GM13977 (cell line): ENCODE measurements around the gene CLHC1.
"Not testable (repeated sequence)": the region's sequence is repeated elsewhere in the genome, so short reads cannot be mapped to it uniquely, and the experiment has no call there.

Experiments
- DNase-seq: peaks from one replicate; pipeline ENCODE4 v3.0.0; 2012; ENCODE audit warnings: low spot score
- in situ Hi-C: fragments of 300-500 bp; cut with MboI; formaldehyde crosslinking; loops from one replicate; pipeline ENCODE4 v1.12.0; 2022; ENCODE audit warnings: low sequenced_read_pairs, low pct_unique_long_range_greater_than_20kb, mixed read lengths, inconsistent platforms; ENCODE audit not compliant: unreplicated experiment
- TF ChIP-seq, protein P1 (sequence below): IDR thresholded peaks from 2 replicates; pipeline ENCODE4 v1.5.1; 2012; ENCODE audit warnings: mild to moderate bottlenecking, control low read depth; ENCODE audit not compliant: insufficient read depth; ENCODE audit errors: extremely low read depth, missing control alignments

CLHC1 gene

DNA sequence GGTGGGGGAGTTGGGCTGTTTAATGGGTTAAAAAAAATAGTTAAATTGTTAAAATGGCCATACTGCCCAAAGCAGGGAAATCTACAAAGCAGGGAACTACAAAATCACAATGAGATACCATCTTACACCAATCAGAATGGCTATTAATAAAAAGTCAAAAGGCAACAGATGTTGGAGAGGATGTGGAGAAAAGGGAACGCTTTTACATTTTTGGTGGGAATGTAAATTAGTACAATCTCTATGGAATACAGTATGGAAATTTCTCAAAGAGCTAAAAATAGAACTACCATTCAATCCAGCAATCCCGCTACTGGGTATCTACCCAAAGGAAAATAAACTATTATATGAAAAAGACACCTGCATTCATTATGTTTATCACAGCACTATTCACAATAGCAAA is 27.1 kb downstream of the CLHC1 start:
- TF ChIP-seq, protein P1, sequence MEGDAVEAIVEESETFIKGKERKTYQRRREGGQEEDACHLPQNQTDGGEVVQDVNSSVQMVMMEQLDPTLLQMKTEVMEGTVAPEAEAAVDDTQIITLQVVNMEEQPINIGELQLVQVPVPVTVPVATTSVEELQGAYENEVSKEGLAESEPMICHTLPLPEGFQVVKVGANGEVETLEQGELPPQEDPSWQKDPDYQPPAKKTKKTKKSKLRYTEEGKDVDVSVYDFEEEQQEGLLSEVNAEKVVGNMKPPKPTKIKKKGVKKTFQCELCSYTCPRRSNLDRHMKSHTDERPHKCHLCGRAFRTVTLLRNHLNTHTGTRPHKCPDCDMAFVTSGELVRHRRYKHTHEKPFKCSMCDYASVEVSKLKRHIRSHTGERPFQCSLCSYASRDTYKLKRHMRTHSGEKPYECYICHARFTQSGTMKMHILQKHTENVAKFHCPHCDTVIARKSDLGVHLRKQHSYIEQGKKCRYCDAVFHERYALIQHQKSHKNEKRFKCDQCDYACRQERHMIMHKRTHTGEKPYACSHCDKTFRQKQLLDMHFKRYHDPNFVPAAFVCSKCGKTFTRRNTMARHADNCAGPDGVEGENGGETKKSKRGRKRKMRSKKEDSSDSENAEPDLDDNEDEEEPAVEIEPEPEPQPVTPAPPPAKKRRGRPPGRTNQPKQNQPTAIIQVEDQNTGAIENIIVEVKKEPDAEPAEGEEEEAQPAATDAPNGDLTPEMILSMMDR = no peak
- in situ Hi-C loops = no loop called here

DNA sequence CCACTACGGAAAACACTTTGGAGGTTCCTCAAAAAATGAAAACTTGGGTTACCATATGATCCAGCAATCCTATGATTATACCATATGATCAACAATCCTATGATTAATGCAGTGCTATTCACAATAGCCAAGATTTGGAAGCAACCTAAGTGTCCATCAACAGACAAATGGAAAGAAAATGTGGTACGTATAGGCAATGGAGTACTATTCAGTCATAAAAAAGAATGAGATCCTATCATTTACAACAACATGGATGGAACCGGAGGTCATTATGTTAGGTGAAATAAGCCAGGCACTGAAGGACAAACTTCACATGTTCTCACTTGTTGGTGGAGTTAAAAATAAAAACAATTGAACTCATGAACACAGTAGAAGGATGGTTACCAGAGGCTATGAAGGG is 27.6 kb downstream of the CLHC1 start:
- in situ Hi-C loops = no loop called here
- DNase-seq = no peak
- TF ChIP-seq, protein P1 = no peak

More for the DNA sequence above, 27.1 kb downstream of the CLHC1 start:
- no peak for DNase-seq

DNA sequence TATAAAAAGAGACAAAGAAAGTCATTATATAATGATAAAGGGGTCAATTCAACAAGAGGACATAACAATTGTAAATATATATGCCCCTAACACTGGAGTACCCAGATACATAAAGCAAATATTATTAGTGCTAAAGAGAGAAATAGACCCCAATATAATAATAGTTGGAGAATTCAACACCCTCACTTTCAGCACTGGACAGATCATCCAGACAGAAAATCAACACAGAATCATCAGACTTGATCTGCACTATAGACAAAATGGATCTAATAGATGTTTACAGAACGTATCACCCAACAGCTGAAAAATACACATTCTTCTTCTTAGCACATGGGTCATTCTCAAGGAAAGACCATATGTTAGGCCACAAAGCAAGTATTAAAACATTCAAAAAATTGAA is 31.7 kb downstream of the CLHC1 start:
- no peak for DNase-seq
- in situ Hi-C loops = no loop called here
- TF ChIP-seq, protein P1 = no peak

DNA sequence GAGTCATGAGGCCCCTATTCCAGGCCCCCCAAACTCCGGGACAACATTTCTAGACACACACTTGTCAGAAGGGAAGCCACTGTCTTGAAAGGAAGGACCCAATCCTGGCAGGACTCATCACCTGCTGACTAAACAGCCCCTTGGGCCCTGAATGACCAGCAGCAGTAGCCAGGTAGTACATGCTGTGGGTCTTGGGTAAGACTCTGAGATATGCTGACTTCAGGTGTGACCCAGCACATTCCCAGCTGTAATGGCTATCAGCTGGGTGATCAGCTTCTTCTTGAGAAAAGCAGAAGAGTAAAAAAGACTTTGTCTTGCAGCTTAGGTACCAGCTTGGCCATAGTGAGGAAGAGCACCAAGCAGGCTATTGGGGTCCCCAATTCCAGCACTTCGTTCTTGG is 35.6 kb downstream of the CLHC1 start:
- in situ Hi-C loops = no loop called here
- TF ChIP-seq, protein P1 = no peak
- DNase-seq = no peak

DNA sequence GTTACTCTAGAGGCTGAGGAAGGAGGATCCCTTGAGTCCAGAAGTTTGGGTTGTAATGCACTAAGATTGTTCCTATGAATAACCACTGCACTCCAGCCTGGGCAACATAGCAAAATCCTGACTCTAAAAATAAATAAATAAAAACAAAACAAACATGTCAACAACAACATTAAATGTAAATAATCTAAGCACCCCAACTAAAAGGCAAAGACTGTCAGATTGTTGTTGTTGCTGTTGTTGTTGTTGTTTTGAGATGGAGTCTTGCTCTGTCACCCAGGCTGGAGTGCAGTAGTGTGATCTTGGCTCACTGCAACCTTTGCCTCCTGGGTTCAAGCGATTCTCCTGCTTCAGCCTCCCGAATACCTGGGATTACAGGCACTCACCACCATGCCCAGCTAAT is 40.2 kb downstream of the CLHC1 start:
- DNase-seq, in situ Hi-C loops: not testable (repeated sequence)

DNA sequence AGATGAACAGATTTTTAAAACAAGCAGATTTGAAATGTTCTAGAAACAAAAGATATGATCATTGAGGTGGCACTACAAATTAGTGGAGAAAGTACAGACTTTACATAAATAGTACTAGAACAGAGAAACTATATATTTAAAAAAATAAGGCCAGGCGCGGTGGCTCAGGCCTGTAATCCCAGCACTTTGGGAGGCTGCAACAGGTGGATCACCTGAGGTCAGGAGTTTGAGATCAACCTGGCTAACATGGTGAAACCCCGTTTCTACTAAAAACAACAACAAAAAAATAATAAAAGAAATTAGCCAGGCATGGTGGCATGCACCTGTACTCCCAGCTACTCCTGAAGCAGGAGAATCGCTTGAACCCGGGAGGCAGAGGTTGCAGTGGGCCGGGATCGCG is 45.3 kb downstream of the CLHC1 start:
- DNase-seq, in situ Hi-C loops: not testable (repeated sequence)

DNA sequence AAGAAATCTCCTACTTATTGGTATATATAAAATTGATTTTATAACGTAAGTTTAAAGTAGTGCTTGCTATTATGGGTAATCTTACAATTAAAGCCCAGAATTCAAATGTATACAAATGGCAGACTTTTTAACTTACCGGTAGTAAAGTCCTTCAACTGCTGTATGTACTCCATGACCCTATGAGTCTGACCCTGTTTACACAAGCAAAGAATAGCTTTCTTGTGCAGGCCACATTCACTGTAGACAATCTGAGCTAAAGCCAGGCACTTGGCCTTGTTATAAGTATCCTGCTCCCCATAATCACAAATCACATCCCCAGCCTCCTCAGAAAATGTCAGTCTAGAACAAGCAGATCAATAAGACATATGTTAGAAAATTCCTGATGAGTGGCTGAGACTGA is 51.7 kb downstream of the CLHC1 start:
- TF ChIP-seq, protein P1 = no peak
- no peak for DNase-seq
- in situ Hi-C loops = no loop called here

DNA sequence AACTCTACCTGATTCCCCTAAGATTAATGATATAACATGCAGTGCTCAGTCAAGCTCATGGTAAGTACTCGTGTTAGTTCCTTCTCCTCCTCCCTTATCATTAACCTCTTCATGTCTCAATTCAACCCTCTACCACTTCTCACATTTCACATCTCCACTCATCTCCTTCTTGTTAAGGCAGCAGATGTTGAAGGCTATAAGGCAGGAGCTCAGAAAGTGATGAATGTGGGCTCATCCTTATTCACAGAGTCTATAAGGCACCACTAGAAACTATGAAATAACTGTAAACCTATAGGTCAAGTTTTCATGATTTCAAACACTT is 56.0 kb downstream of the CLHC1 start:
- DNase-seq = no peak
- in situ Hi-C loops = no loop called here
- TF ChIP-seq, protein P1 = no peak
